22Rv1 (cell line): ENCODE measurements around the gene GM2A.
"Not testable (repeated sequence)": the region's sequence is repeated elsewhere in the genome, so short reads cannot be mapped to it uniquely, and the experiment has no call there.

Experiments
- H3K27ac ChIP-seq: fragments of 450-650 bp; 2 replicates; pipeline ENCODE4 v1.5.1; 2017
- CTCF ChIP-seq: fragments of 450-650 bp; IDR thresholded peaks from 2 replicates; pipeline ENCODE4 v1.5.1; 2017; ENCODE audit warnings: mild to moderate bottlenecking
- ZFX ChIP-seq: fragments of 450-650 bp; IDR thresholded peaks from 2 replicates; pipeline ENCODE4 v1.6.1; 2017; ENCODE audit warnings: antibody characterized with exemption, borderline replicate concordance

GM2A gene

GRCh38 chr5:151227918-151228447 is 25.0 kb upstream of the GM2A start:
- no peak overlapping the region for H3K27ac ChIP-seq
- TF ChIP-seq CTCF, result no peak
- TF ChIP-seq ZFX, result no peak

- TF ChIP-seq ZFX, result no peak
- no peak for TF ChIP-seq CTCF
Measured at GRCh38 chr5:151228986-151229385, 24.0 kb upstream of the GM2A start.

GRCh38 chr5:151230048-151230680 is 22.8 kb upstream of the GM2A start:
- H3K27ac ChIP-seq, result no peak overlapping the region
- TF ChIP-seq CTCF, result no peak
- TF ChIP-seq ZFX, result no peak

More at GRCh38 chr5:151228986-151229385, 24.0 kb upstream of the GM2A start:
- no peak overlapping the region for H3K27ac ChIP-seq

- TF ChIP-seq CTCF (no peak), ZFX (no peak)
- H3K27ac ChIP-seq, result no peak overlapping the region
Measured at GRCh38 chr5:151231359-151231758, 21.6 kb upstream of the GM2A start.

- TF ChIP-seq ZFX (no peak), CTCF (no peak)
- H3K27ac ChIP-seq, result no peak overlapping the region
Measured at GRCh38 chr5:151233616-151234085, 19.3 kb upstream of the GM2A start.

GRCh38 chr5:151234476-151235238 is 18.3 kb upstream of the GM2A start:
- no peak for TF ChIP-seq CTCF
- no peak for TF ChIP-seq ZFX
- H3K27ac ChIP-seq, result no peak overlapping the region

- not testable (repeated sequence) for H3K27ac ChIP-seq
Measured at GRCh38 chr5:151235239-151235571, 17.8 kb upstream of the GM2A start.
